ENCODE data around the gene URGCP.
A peak's percentile ranks its signal among the peaks of the same experiment; 100 is the strongest.

Gene URGCP, protein sequence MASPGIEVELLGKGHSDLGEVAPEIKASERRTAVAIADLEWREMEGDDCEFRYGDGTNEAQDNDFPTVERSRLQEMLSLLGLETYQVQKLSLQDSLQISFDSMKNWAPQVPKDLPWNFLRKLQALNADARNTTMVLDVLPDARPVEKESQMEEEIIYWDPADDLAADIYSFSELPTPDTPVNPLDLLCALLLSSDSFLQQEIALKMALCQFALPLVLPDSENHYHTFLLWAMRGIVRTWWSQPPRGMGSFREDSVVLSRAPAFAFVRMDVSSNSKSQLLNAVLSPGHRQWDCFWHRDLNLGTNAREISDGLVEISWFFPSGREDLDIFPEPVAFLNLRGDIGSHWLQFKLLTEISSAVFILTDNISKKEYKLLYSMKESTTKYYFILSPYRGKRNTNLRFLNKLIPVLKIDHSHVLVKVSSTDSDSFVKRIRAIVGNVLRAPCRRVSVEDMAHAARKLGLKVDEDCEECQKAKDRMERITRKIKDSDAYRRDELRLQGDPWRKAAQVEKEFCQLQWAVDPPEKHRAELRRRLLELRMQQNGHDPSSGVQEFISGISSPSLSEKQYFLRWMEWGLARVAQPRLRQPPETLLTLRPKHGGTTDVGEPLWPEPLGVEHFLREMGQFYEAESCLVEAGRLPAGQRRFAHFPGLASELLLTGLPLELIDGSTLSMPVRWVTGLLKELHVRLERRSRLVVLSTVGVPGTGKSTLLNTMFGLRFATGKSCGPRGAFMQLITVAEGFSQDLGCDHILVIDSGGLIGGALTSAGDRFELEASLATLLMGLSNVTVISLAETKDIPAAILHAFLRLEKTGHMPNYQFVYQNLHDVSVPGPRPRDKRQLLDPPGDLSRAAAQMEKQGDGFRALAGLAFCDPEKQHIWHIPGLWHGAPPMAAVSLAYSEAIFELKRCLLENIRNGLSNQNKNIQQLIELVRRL

GRCh38 chr7:43906331-43907010 lies at the start of gene URGCP:
TSS of gene URGCP (minus strand) at chr7:43906596. CDS start at chr7:43906575, 21 bp downstream.
- peak; percentile 39 for DNase-seq

- DNase-seq = no peak
These were observed 49.6 kb upstream of the URGCP start for GRCh38 chr7:43956027-43956426.

DNA sequence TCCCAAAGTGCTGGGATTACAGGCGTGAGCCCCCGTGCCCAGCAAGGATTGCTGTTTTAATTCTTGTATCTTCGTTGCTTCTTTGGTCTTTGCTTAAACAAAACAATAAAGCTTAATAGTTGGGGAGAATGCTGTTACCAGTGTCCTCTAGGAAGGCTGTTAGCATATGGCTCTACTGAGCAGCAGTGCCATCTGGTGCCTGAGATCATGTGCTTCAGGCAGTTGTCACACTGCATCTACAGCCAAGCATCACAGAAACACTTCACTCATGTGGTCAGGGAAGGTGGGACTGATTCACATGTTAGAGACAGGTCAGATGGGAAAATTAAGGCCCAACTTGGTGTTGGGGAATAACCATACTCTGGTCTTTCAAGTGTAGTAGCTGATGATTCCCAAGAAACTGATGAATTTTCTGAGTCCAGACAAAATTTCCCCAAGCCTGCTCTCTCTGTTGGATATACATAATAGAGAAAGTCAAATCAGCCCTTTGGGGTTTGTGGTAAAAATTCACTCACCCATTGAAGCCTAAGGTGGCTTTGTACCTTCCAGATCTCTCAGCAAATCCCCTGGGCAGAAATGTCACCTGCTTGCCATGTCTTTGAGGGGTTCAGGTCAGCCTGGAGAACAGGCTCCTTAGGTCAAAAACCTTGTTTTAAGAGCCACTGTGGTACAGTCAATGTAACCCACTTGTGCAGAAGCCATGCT lies 48.3 kb upstream of the URGCP start:
- peak; percentile 6 for DNase-seq

GRCh38 chr7:43953071-43953470 lies 46.7 kb upstream of the URGCP start:
- no peak for DNase-seq

GRCh38 chr7:43952028-43952427 lies 45.6 kb upstream of the URGCP start:
- DNase-seq = no peak

DNA sequence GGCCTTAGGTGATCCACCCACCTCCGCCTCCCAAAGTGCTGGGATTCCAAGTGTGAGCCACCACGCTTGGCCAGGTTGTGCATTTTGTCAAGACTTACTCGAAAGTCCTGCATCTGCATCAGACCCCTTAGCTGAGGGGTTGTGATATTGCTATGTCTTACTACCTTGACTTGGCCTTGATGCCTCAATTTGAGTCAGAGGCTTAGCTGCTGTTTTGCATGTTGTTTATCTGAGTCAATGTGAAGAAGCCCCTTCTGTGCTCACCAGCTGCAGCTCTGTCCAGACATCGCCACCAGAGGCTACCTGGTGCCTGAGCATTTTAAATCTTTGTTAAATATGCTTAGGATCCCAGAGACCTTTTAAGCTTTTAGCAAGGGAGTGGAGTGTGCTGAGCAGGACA lies 37.9 kb upstream of the URGCP start:
- DNase-seq = no peak

GRCh38 chr7:43943417-43944187 lies 37.2 kb upstream of the URGCP start:
- no peak for DNase-seq

DNA sequence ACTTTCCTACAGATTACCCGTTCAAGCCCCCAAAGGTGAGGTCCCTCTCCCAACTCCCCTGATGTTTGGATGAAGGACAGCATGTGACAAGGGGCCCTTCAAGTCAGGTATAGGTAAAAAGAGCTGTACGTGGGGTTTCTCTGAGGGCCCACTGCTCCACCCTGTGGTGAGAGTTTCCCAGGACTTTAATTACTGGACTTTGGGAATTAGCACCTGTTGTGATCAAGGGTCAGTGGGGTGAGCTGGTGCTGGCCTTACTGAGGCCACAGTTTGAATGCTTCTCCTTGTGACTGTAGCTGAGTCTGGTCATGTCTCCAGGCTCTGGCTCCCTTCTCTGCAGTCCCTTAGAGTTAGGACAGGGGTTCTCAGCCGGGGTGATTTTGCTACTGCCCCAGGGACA lies 36.6 kb upstream of the URGCP start:
- DNase-seq = no peak

DNA sequence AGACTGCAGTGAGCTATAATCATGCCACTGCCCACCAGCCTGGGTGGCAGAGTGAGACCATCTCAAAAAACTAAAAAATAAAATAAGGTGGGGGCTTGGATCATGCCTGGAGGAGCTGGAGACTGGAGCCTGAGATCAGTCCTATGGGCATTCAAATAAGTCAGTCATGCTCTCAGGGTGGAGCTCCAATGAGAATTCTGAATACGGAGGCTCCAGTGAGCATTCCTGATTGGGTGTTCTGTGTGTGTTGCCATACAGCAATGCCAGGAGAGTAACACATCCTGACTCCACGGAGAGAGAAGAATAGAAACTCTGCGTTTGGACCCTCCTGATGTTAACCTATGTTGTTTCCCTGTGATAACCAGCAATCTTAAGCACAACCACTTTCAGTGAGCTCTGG lies 35.9 kb upstream of the URGCP start:
- DNase-seq = no peak

- no peak for DNase-seq
These were observed 32.6 kb upstream of the URGCP start for GRCh38 chr7:43938892-43939482.

GRCh38 chr7:43937444-43937843 lies 31.0 kb upstream of the URGCP start:
- no peak for DNase-seq

- DNase-seq = no peak
These were observed 27.6 kb upstream of the URGCP start for GRCh38 chr7:43933902-43934560.

DNA sequence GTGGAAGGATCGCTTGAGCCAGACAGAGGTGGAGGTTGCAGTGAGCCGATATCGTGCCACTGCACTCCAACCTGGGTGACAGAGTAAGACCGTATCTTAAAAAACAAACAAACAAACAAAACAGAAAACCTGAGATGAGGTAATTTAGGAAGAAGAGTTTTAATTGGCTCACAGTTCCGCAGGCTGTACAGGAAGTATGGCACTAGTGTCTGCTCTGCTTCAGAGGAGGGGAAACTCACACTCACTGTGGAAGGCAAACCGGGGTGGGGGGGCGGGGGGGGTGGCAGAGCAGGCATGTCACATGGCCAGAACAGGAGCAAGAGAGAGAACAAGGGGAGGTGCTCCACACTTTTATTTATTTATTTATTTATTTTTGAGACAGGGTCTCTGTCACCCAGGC lies 24.9 kb upstream of the URGCP start:
- no peak for DNase-seq

DNA sequence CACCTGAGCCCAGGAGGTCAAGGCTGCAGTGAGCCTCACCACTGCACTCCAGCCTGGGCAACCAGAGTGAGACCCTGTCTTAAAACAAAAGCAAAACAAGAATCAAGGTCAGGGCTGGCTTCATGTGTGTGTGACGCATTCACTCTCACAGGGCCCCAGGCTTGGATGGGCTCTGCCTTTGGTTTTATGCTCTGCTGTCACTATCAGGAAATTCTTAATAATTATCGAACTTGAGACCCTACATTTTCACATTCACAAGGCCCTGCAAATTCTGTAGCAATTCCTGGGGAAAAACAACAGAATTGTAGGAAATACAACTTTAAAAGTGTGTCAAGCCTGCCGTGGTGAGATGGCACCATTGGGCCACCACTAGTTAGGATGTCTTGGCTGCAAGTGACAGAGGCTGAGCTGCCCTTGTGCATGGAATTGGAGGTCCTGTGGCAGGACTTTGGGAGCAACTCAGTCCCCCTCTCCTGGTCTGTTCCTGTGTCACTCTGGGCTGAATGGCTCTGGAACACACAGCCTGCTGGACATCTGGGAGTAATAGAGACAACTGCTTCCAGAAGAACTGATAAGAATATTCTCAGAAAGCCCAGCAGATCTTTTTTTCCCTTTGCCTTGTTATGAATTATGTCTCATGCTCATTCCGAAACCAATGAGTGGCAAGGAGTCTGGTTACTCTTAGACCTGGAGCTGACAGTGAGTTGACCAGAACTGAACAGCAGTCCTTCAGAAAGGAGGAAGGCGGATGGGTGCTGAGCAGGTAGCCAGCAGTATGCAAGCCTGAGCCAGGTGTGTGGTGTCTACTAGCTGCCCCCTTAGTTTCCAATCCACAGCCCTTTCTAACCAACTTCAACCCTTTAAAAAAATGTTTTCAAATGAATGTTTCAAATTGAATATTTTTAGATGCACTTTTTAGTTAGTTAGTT lies 23.4 kb upstream of the URGCP start:
- no peak for DNase-seq

DNA sequence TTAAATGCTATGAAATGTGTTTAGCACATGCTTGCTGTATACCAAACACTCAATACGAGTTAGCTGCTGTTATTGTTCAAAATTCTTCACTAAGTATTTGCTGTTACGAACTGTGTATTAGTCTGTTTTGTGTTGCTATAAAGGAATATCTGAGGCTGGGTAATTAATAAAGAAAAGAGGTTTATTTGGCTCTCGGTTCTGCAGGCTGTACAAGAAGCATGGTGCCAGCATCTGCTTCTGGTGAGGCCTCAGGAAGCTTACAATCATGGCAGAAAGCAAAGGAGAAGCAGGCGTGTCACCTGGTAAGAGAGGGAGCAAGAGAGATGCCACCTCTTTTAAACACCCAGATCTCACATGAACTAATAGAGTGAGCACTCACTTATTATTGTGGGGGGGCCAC lies 21.4 kb upstream of the URGCP start:
- DNase-seq = no peak

GRCh38 chr7:43926798-43927123 lies 20.4 kb upstream of the URGCP start:
- DNase-seq = no peak

- DNase-seq = peak; percentile 85
These were observed 19.8 kb upstream of the URGCP start, which contains the start of gene UBE2D4 for GRCh38 chr7:43925984-43926797. TSS of gene UBE2D4 (plus strand) at chr7:43926436. CDS start at chr7:43926533, 97 bp downstream.

- DNase-seq = no peak
These were observed 16.3 kb upstream of the URGCP start for GRCh38 chr7:43922726-43923125.

- DNase-seq = no peak
These were observed 15.0 kb upstream of the URGCP start for GRCh38 chr7:43921423-43921822.
